Measurements from ENCODE around the gene MAD1L1.
"Not testable (repeated sequence)": the region's sequence is repeated elsewhere in the genome, so short reads cannot be mapped to it uniquely, and the experiment has no call there.

The MAD1L1 gene

GRCh38 chr7:1851721-1852516 lies 380.8 kb downstream of the MAD1L1 start:
- DNase-seq (ENCODE audit: low read depth) = no peak

GRCh38 chr7:1850976-1851571 lies 381.7 kb downstream of the MAD1L1 start:
- no peak for DNase-seq (ENCODE audit: low read depth)

- DNase-seq (ENCODE audit: low read depth) = no peak
Measured at GRCh38 chr7:1850111-1850975, 382.4 kb downstream of the MAD1L1 start.

GRCh38 chr7:1849351-1850041 lies 383.2 kb downstream of the MAD1L1 start:
- DNase-seq (ENCODE audit: low read depth) = no peak

- DNase-seq (ENCODE audit: low read depth) = no peak
Measured at GRCh38 chr7:1848911-1849311, 383.8 kb downstream of the MAD1L1 start.

GRCh38 chr7:1848013-1848640 lies 384.6 kb downstream of the MAD1L1 start:
- DNase-seq (ENCODE audit: low read depth) = no peak

- DNase-seq (ENCODE audit: low read depth) = no peak
Measured at GRCh38 chr7:1847260-1848001, 385.3 kb downstream of the MAD1L1 start.

- no peak for DNase-seq (ENCODE audit: low read depth)
Measured at GRCh38 chr7:1846331-1847065, 386.2 kb downstream of the MAD1L1 start.

GRCh38 chr7:1845536-1846311 lies 387.0 kb downstream of the MAD1L1 start:
- DNase-seq (ENCODE audit: low read depth) = no peak

- DNase-seq (ENCODE audit: low read depth) = no peak
Measured at GRCh38 chr7:1844951-1845390, 387.8 kb downstream of the MAD1L1 start.

- no peak for DNase-seq (ENCODE audit: low read depth)
Measured at GRCh38 chr7:1844336-1844950, 388.3 kb downstream of the MAD1L1 start.

- DNase-seq (ENCODE audit: low read depth) = no peak
Measured at GRCh38 chr7:1843921-1844335, 388.8 kb downstream of the MAD1L1 start.

GRCh38 chr7:1843271-1843861 lies 389.4 kb downstream of the MAD1L1 start:
- no peak for DNase-seq (ENCODE audit: low read depth)

GRCh38 chr7:1842321-1843221 lies 390.2 kb downstream of the MAD1L1 start:
- DNase-seq (ENCODE audit: low read depth) = no peak

- DNase-seq (ENCODE audit: low read depth) = not testable (repeated sequence)
Measured at GRCh38 chr7:1841286-1842021, 391.3 kb downstream of the MAD1L1 start.

GRCh38 chr7:1840744-1841143 lies 392.0 kb downstream of the MAD1L1 start:
- not testable (repeated sequence) for DNase-seq (ENCODE audit: low read depth)

- DNase-seq (ENCODE audit: low read depth) = no peak
Measured at GRCh38 chr7:1839701-1840100, 393.0 kb downstream of the MAD1L1 start.

Measured in stimulated activated CD8-positive, alpha-beta memory T cell treated with anti-CD3 and anti-CD28 coated beads, Interleukin-12 subunit alpha, Interleukin-12 subunit beta, amount 100 ng/mL, for 1 hour (primary cell).